Endothelial cell of umbilical vein (primary cell): Measurements from ENCODE around the gene TSEN54. TPM values are rescaled to one million over a fixed set of nuclear protein-coding genes. Genes with fewer than 3 reads are reported as not detected.

Experiments
- BruUV-seq: library from RNA; stranded (reverse); fragments of 400-500 nt; replicated peaks from 2 replicates; lab custom pipeline; 2021; lab: Mats Ljungman, UMichigan
- CTCF ChIA-PET: fragments of 300-600, 350-600 bp; sonication (Branson Sonifier 250); formaldehyde crosslinking; loops from one replicate; lab custom pipeline; 2021; ENCODE audit warnings: antibody characterized with exemption, inconsistent platforms; lab: Charles Lee
- POLR2A ChIA-PET: fragments of 300-600, 350-600 bp; sonication (Branson Sonifier 250); formaldehyde crosslinking; loops from one replicate; lab custom pipeline; 2021; ENCODE audit warnings: antibody characterized with exemption, inconsistent platforms; lab: Charles Lee
- DNase-seq: peaks from one replicate; pipeline ENCODE4 v3.0.0-alpha.2; 2011; ENCODE audit warnings: low read depth, low spot score
- FAIRE-seq: peaks from 2 replicates; lab custom pipeline; 2011; peaks lifted over from hg19 to GRCh38; lab: Jason Lieb, UNC
- H2AFZ ChIP-seq: 2 replicates; pipeline ENCODE4 v1.6.0; 2012; ENCODE audit warnings: low read depth, low read length, control low read depth, inconsistent platforms
- H3K27ac ChIP-seq: 2 replicates; pipeline ENCODE4 v1.5.1; 2011; ENCODE audit warnings: low read depth, mild to moderate bottlenecking, control low read depth, low read length, moderate library complexity; ENCODE audit not compliant: insufficient read depth
- H3K27me3 ChIP-seq, 2 experiments: 2 replicates each; pipeline versions ENCODE4 v1.6.0 to v1.6.1; 2011; ENCODE audit warnings: low read length in 2 of 2, mixed read lengths in 1 of 2; ENCODE audit not compliant: control insufficient read depth in 2 of 2, insufficient read depth in 2 of 2
- H3K36me3 ChIP-seq, 2 experiments: 2 replicates in 1 of 2; 3 replicates in 1 of 2; pipeline ENCODE4 v1.5.1; 2011; ENCODE audit warnings: low read length in 2 of 2, mild to moderate bottlenecking in 1 of 2, moderate library complexity in 1 of 2; ENCODE audit not compliant: control insufficient read depth in 2 of 2, insufficient read depth in 2 of 2; ENCODE audit errors: extremely low read depth in 1 of 2
- H3K4me1 ChIP-seq: 3 replicates; pipeline ENCODE4 v1.5.1; 2011; ENCODE audit warnings: mild to moderate bottlenecking, low read length; ENCODE audit not compliant: control insufficient read depth, insufficient read depth; ENCODE audit errors: extremely low read depth
- H3K4me2 ChIP-seq: 2 replicates; pipeline ENCODE4 v1.6.1; 2011; ENCODE audit warnings: low read length, control low read depth, mixed read lengths; ENCODE audit not compliant: insufficient read depth
- H3K4me3 ChIP-seq, 3 experiments: fragments of 200-600 bp in 1 of 3; sonication (generic), shearing (Covaris generic) in 1 of 3; replicated peaks in 1 of 3; 2 replicates each; pipeline ENCODE4 v1.5.1; 2011 to 2016; ENCODE audit warnings: control low read depth in 3 of 3, low read length in 3 of 3, mild to moderate bottlenecking in 2 of 3, inconsistent platforms in 1 of 3, low read depth in 1 of 3, moderate library complexity in 1 of 3; ENCODE audit not compliant: insufficient read depth in 1 of 3
- H3K79me2 ChIP-seq: 2 replicates; pipeline ENCODE4 v1.6.0; 2012; ENCODE audit warnings: low read length, inconsistent platforms; ENCODE audit not compliant: control insufficient read depth, insufficient read depth
- H3K9ac ChIP-seq: replicated peaks from 2 replicates; pipeline ENCODE3; 2011; ENCODE audit warnings: low read length, control low read depth; ENCODE audit not compliant: insufficient read depth; ENCODE audit errors: extremely low read depth
- H3K9me1 ChIP-seq: replicated peaks from 3 replicates; pipeline ENCODE4 v1.6.0; 2011; ENCODE audit warnings: mild to moderate bottlenecking, low read length; ENCODE audit not compliant: control insufficient read depth, insufficient read depth; ENCODE audit errors: extremely low read depth
- H3K9me3 ChIP-seq: replicated peaks from 2 replicates; pipeline ENCODE4 v1.5.1; 2012; ENCODE audit warnings: low read length, inconsistent platforms; ENCODE audit not compliant: control insufficient read depth, insufficient read depth
- H4K20me1 ChIP-seq: replicated peaks from 2 replicates; pipeline ENCODE3; 2011; ENCODE audit warnings: mild to moderate bottlenecking, low read length; ENCODE audit not compliant: control insufficient read depth, insufficient read depth; ENCODE audit errors: extremely low read depth
- EZH2 ChIP-seq: IDR thresholded peaks from 2 replicates; pipeline ENCODE4 v1.6.1; 2012; ENCODE audit warnings: borderline replicate concordance, low read depth, mild to moderate bottlenecking, moderate library complexity, low read length, inconsistent platforms; ENCODE audit not compliant: severe bottlenecking
- FOS ChIP-seq: IDR thresholded peaks from 2 replicates; pipeline ENCODE4 v1.6.1; 2011; ENCODE audit warnings: mild to moderate bottlenecking, low read length, moderate library complexity, borderline replicate concordance; ENCODE audit not compliant: insufficient read depth
- GATA2 ChIP-seq: IDR thresholded peaks from 2 replicates; pipeline ENCODE4 v1.7.0; 2011; ENCODE audit warnings: low read depth, mild to moderate bottlenecking, moderate library complexity, mixed read lengths, low read length; ENCODE audit not compliant: insufficient read length, insufficient read depth
- JUN ChIP-seq: IDR thresholded peaks from 2 replicates; pipeline ENCODE4 v1.6.1; 2011; ENCODE audit warnings: borderline replicate concordance, low read depth; ENCODE audit not compliant: insufficient read length, insufficient read depth
- MAX ChIP-seq: IDR thresholded peaks from 2 replicates; pipeline ENCODE4 v1.6.1; 2011; ENCODE audit not compliant: insufficient read depth, insufficient read length
- MYC ChIP-seq: IDR thresholded peaks from one replicate; pipeline ENCODE4 v1.6.1; 2011; ENCODE audit warnings: mild to moderate bottlenecking, low read depth, low read length
- POLR2A ChIP-seq: IDR thresholded peaks from 2 replicates; pipeline ENCODE4 v1.6.1; 2012; ENCODE audit warnings: low read depth, mild to moderate bottlenecking, control low read depth, low read length
- POLR2AphosphoS5 ChIP-seq: IDR thresholded peaks from 2 replicates; pipeline ENCODE4 v1.6.1; 2012; ENCODE audit warnings: low read depth, mild to moderate bottlenecking, control low read depth, low read length, moderate library complexity; ENCODE audit not compliant: insufficient read depth
- dilution Hi-C: fragments of 300-500 bp; cut with MboI; formaldehyde crosslinking; loops from one replicate; pipeline ENCODE4 v1.15.0; 2019; ENCODE audit warnings: low sequenced_read_pairs; ENCODE audit not compliant: extremely low pct_ligation_motif_present
- intact Hi-C: fragments of 100-400 bp; cut with micrococcal nuclease; formaldehyde crosslinking; loops from one replicate; pipeline ENCODE4 v1.10.0; 2022
- polyA plus RNA-seq, 4 experiments: library from polyadenylated mRNA; depleted of rRNA in 3 of 4; stranded (reverse) in 3 of 4; unstranded in 1 of 4; fragments of >200 nt; gene quantifications; 2 replicates each; pipeline versions ENCODE4 v1.2.1 to v1.2.3, GENCODE V29; 2011 to 2012; ENCODE audit warnings: missing spikeins in 1 of 4
- total RNA-seq: library from RNA; stranded (reverse); gene quantifications from 2 replicates; pipeline ENCODE4 v1.2.3, GENCODE V29; 2021
- TF ChIP-seq, protein P1 (sequence below), 2 donors: IDR thresholded peaks; 1 replicate in 1 of 2; 2 replicates in 1 of 2; pipeline ENCODE4 v1.5.1; 2011; ENCODE audit warnings: low read length in 2 of 2, mild to moderate bottlenecking in 2 of 2, moderate library complexity in 2 of 2, control low read depth in 1 of 2, inconsistent platforms in 1 of 2, low read depth in 1 of 2; ENCODE audit not compliant: insufficient read depth in 1 of 2; ENCODE audit errors: extremely low read depth in 1 of 2

TSEN54 gene
- total and polyA plus RNA-seq, 2 donors (not counting 3 experiments of a cell fraction or from before 2014, with no cell fraction given) = 22.3 to 26.3 TPM

DNA sequence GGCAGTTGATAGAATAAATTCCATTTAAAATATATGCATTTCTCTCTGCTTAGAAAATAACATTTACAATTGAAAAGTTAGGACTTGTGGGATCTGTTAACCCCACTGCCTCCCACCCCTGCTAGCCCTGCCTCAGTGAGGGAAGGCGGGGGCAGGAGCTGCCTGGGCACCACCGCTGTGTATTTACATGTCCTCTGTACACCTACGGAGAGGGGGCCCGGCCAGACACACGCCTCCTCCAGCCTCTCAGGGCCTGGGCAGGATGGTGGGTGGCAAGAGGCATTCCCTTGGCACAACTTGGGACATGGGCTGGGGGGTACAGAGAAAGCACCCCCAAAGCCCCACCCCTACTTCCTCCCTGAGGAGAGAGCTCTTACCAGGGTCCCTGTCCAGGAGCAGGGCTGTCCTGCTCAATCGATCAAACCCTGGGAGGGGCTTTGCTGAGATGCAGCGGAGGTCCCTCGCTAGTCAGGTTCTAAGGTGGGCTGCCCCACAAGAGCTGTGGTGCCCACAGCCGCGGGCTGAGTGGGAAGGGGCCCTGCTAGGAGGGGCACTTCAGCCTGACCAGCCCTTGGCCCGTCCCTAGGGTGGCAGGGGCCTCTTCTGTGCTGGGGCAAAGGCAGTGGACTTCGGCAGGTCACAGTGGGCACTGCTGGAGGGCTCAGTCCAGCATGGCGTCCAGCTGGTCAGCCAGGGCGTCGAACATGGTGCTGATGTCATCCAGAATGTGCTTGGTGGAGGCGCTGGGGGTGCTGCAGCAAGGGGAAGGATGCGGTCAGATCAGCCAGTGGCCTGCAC is 15.7 kb upstream of the TSEN54 start:
- Histone ChIP-seq H3K9me1 (no peaks in the 10 kb centered on the region), H3K4me2 (no peak overlapping the region), H3K4me3 (no peak overlapping the region), H3K79me2 (no peaks in the 10 kb centered on the region), H3K4me1 (peaks cover 3% of the 10 kb centered on the region), H3K27ac (no peak overlapping the region), H2AFZ (no peak overlapping the region), H3K27me3 (no peaks in the 10 kb centered on the region), H3K9me3 (no peaks in the 10 kb centered on the region), H3K36me3 (peaks cover 0 to 36% of the 10 kb centered on the region in 2 experiments), H4K20me1 (no peaks in the 10 kb centered on the region), H3K9ac (no peak overlapping the region)
- ChIA-PET CTCF (no interaction called here), POLR2A (no interaction called here)
- intact Hi-C loops (no loop called here), dilution Hi-C loops (no loop called here)
- DNase-seq = no peak
- TF ChIP-seq, protein P1, sequence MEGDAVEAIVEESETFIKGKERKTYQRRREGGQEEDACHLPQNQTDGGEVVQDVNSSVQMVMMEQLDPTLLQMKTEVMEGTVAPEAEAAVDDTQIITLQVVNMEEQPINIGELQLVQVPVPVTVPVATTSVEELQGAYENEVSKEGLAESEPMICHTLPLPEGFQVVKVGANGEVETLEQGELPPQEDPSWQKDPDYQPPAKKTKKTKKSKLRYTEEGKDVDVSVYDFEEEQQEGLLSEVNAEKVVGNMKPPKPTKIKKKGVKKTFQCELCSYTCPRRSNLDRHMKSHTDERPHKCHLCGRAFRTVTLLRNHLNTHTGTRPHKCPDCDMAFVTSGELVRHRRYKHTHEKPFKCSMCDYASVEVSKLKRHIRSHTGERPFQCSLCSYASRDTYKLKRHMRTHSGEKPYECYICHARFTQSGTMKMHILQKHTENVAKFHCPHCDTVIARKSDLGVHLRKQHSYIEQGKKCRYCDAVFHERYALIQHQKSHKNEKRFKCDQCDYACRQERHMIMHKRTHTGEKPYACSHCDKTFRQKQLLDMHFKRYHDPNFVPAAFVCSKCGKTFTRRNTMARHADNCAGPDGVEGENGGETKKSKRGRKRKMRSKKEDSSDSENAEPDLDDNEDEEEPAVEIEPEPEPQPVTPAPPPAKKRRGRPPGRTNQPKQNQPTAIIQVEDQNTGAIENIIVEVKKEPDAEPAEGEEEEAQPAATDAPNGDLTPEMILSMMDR (IDR thresholded peaks at IDR 0.05; ENCODE audit: extremely low read depth in 1 of 2, insufficient read depth in 1 of 2, low read depth in 1 of 2, low read length in 2 of 2) = no peak
- TF ChIP-seq JUN (no peak), FOS (no peak), MYC (no peak), MAX (no peak), GATA2 (no peak), POLR2A (no peak), POLR2AphosphoS5 (no peak), EZH2 (no peak)
- TSS peak; percentile 54 for BruUV-seq
- FAIRE-seq = no peak
